ENCODE results near the gene ZNF138.

Gene ZNF138

DNA sequence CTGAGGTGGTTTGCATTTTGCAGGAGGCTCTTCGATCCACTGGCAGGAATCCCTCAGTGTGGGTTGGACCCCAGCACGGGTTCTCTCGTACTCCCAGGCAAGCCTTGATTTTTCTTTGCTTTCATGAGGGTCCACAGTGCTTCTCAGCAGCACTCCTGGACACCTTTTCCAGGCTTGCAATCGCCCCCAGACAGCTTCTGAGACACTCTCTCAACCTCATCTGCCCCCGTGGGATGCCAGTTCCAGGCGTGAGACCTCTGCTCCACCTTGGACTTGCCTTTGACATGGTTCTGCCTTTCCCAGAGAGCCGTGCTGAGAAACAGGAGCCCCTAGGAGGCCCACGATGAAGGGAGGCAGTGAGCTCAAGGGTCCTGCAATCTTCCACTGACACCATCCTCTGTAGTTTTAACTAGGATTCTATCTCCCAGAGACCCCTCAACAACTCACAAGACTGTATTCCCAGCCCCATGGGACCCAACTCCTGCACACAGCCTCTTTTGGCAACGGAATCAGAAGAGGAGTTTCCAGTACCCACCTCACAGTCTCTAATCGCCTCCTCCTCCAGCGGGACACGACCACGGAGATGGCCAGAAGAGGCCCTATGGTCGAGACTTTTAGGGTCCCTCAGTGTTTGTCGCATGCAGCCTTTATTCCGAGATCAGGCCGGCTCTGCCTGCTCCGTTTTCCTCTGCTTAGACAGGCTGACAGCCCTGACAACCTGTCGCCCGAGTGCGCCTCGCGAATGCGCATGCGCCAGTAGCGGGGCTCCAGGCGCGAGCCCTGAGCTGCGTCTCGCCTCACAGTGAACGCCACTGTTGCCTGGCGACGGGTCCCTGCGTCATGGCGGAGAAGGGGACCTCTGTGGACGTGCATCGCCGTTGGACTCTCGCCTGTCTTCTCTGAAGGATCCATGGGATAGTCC is 82.8 kb downstream of the ZNF138 start:
- DNase-seq = peak; percentile 64

- DNase-seq = no peak
Observed at GRCh38 chr7:64877714-64878610, 83.7 kb downstream of the ZNF138 start.

DNA sequence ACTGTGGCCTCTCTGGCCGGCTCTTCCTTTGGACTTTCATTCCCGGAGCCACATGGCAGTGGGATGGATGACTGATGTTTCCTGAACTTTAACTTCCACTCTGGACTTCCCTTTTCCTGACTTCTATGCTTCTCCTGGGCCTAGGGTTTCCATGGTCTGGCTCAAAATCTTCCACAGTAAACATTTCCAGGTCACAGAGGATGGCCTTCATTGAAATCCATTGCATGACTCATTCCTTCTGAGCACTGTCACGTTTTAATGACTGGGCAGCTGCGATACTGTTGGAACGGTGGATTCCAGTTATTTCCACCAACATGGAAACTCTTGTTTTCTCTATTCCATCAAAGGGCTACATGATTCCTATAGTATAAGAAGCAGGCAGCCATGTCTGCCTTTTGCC is 84.5 kb downstream of the ZNF138 start:
- no peak for DNase-seq

GRCh38 chr7:64879086-64879730 is 85.0 kb downstream of the ZNF138 start:
- peak; percentile 23 for DNase-seq

DNA sequence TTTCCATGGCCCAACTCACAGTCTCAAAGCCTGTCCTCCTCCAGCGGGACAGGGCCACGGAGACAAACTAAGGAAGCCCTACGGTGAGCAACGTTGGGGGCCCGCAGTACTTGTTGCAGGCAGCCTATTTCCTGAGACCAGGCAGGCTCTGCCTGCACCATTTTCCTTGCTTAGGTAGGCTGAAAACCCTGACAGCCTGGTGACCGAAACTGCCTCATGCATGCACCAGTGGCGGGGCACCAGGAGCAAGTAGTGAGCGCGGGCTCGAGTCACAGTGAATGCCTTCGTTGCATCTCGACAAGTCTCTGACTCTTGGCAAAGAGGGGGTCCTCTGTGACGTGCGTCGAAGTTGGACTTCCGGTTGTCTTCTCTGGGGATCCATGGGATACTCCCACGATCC is 85.6 kb downstream of the ZNF138 start:
- no peak for DNase-seq

GRCh38 chr7:64880322-64881297 is 86.4 kb downstream of the ZNF138 start:
- no peak for DNase-seq

GRCh38 chr7:64881461-64882287 is 87.4 kb downstream of the ZNF138 start:
- DNase-seq = no peak

DNA sequence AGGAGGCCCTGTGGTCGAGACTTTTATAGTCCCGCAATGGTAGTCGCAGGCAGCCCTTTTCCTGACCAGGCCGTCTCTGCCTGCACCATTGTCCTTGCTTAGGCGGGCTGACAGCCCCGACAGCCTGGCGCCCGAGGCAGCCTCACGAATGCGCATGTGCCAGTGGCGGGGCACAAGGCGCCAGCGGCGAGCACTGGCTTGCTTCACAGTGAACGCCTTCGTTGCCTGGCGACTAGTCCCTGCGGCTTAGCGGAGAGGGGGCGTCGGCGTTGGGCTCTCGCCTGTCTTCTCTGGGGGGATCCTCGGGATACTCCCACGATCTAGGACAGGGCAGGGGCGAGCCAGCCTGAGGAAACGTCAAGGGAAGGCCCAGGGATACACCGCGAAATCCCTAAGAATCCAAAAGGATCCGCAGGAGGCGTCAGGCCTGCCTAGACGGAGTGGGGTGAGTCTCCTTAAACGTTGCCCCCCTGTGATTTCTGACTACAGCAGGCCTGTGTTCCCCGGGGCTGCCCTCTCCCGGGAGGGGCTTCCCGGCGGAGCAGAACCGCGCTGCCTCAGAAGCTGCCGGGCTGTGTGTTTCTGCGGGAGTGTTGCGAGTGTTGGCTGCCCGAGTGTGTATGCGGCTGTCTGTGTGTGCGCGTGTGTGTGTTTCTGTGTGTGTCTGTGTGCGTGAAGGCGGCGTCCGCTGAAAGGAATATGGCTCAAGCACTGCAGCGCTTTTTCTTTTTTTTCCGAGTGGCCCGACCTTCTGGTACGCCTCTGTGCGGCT is 88.3 kb downstream of the ZNF138 start:
- DNase-seq = peak; percentile 55

Data from hematopoietic multipotent progenitor cell treated with erythropoietin and hydrocortisone succinate and interleukin-3 and kit ligand, for 4 days (in vitro differentiated cells).